Natural killer cell (primary cell): ENCODE results near the gene CAT. TPM values are rescaled to one million over a fixed set of nuclear protein-coding genes. Genes with fewer than 3 reads are reported as not detected.

Experiments used
- ATAC-seq, 3 donors: fragments of 150-1000 bp in 2 of 3; fragments of 200-7000 bp in 1 of 3; cut with Tn5 transposase; 1 replicate in 1 of 3; 2 replicates in 2 of 3; pipeline ENCODE4 v1.10.0; 2021; ENCODE audit warnings: mild to moderate bottlenecking in 2 of 3, moderate library complexity in 2 of 3
- DNase-seq, 2 donors: peaks; one replicate each; pipeline versions ENCODE4 v3.0.0 to v3.0.0-alpha.2; 2013 to 2021; ENCODE audit warnings: mixed read lengths in 1 of 2
- H3K27ac ChIP-seq: one replicate; pipeline ENCODE4 v1.5.1; 2013; ENCODE audit warnings: mild to moderate bottlenecking, low read length
- H3K27me3 ChIP-seq: one replicate; pipeline ENCODE4 v1.6.1; 2013; ENCODE audit warnings: low read length; ENCODE audit not compliant: control insufficient read depth, insufficient read depth
- H3K36me3 ChIP-seq: one replicate; pipeline ENCODE4 v1.6.1; 2013; ENCODE audit warnings: low read length; ENCODE audit not compliant: control insufficient read depth, insufficient read depth
- H3K4me1 ChIP-seq: one replicate; pipeline ENCODE4 v1.6.1; 2013; ENCODE audit warnings: low read length; ENCODE audit not compliant: control insufficient read depth, insufficient read depth
- H3K4me3 ChIP-seq: one replicate; pipeline ENCODE4 v1.5.1; 2013; ENCODE audit warnings: low read length
- H3K9me3 ChIP-seq: one replicate; pipeline ENCODE4 v1.6.1; 2013; ENCODE audit warnings: low read length; ENCODE audit not compliant: control insufficient read depth, insufficient read depth
- H3K27ac Mint-ChIP-seq, 2 donors: one replicate each; pipeline ENCODE4 v1.8.0; 2022; ENCODE audit warnings: mild to moderate bottlenecking in 2 of 2, mixed read lengths in 2 of 2, moderate library complexity in 1 of 2
- H3K27me3 Mint-ChIP-seq, 2 donors: one replicate each; pipeline ENCODE4 v1.8.0; 2022; ENCODE audit warnings: low read depth in 2 of 2, mixed read lengths in 2 of 2
- H3K36me3 Mint-ChIP-seq: one replicate; pipeline ENCODE4 v1.8.0; 2022; ENCODE audit warnings: mixed read lengths
- H3K4me1 Mint-ChIP-seq, 2 donors: one replicate each; pipeline ENCODE4 v1.8.0; 2022; ENCODE audit warnings: mixed read lengths in 2 of 2
- H3K4me3 Mint-ChIP-seq: one replicate; pipeline ENCODE4 v1.8.0; 2022; ENCODE audit warnings: mild to moderate bottlenecking, moderate library complexity, mixed read lengths
- H3K9me3 Mint-ChIP-seq, 2 donors: one replicate each; pipeline ENCODE4 v1.8.0; 2022; ENCODE audit warnings: mixed read lengths in 2 of 2
- CTCF ChIP-seq: fragments of 200-600 bp; IDR thresholded peaks from one replicate; pipeline ENCODE4 v1.8.0; 2022; ENCODE audit warnings: antibody characterized with exemption
- WGBS: methylation state at CpG from one replicate; pipeline ENCODE4 v1.1.7; 2013; ENCODE audit warnings: missing lambda C conversion rate; ENCODE audit not compliant: insufficient coverage; 5-methylcytosine and 5-hydroxymethylcytosine counted together
- intact Hi-C: fragments of 100-400 bp; cut with micrococcal nuclease; formaldehyde crosslinking; loops from one replicate; pipeline ENCODE4 v1.14.2; 2022
- total RNA-seq, 4 donors: library from RNA; stranded (reverse); fragments of 120-200 nt in 1 of 4; gene quantifications; one replicate each; pipeline versions ENCODE4 v1.2.3 to v1.2.4, GENCODE V29; 2013 to 2022

Gene CAT
- total RNA-seq, 3 donors from 2014 or later (not counting 1 experiment from before 2014, with no cell fraction given) = 31.0 to 43.9 (median 36.3) TPM

GRCh38 chr11:34439610-34440198 lies 970 bp downstream of the CAT start:
- no peaks in the 10 kb centered on the region for H3K9me3 Mint-ChIP-seq
- Histone ChIP-seq H3K9me3 (no peaks in the 10 kb centered on the region), H3K27ac (peak overlapping the region; percentile 69), H3K4me1 (peaks cover 11% of the 10 kb centered on the region), H3K36me3 (no peaks in the 10 kb centered on the region), H3K4me3 (peak overlapping the region; percentile 67), H3K27me3 (no peaks in the 10 kb centered on the region)
- no peaks in the 10 kb centered on the region for H3K27me3 Mint-ChIP-seq
- H3K4me3 Mint-ChIP-seq = peak overlapping the region; percentile 95
- peak overlapping the region; percentile 91 to 98 for H3K27ac Mint-ChIP-seq
- ATAC-seq (no peak), DNase-seq (peak in 1 of 2 donors; percentile 19)
- no peaks in the 10 kb centered on the region for H3K36me3 Mint-ChIP-seq
- no peak for TF ChIP-seq CTCF
- WGBS = 23% methylated on average over 8 of the region's 8 CpGs
- intact Hi-C loops = loop anchor here (2.0 kb wide), 3 partner anchors 81 to 739 kb away; partner anchors contain the start of genes ABTB2, C11orf91 and NAT10
- H3K4me1 Mint-ChIP-seq = peaks cover 38 to 39% of the 10 kb centered on the region in 2 donors

GRCh38 chr11:34441814-34442213 lies 3.1 kb downstream of the CAT start:
- Histone ChIP-seq H3K36me3 (no peaks in the 10 kb centered on the region), H3K27ac (no peak overlapping the region), H3K4me1 (peaks cover 11% of the 10 kb centered on the region), H3K4me3 (no peak overlapping the region), H3K9me3 (no peaks in the 10 kb centered on the region), H3K27me3 (no peaks in the 10 kb centered on the region)
- no peak for ATAC-seq
- no peak for TF ChIP-seq CTCF
- no peaks in the 10 kb centered on the region for H3K36me3 Mint-ChIP-seq
- no peaks in the 10 kb centered on the region for H3K27me3 Mint-ChIP-seq
- DNase-seq = no peak
- no peak overlapping the region for H3K27ac Mint-ChIP-seq
- no peaks in the 10 kb centered on the region for H3K9me3 Mint-ChIP-seq
- no peak overlapping the region for H3K4me3 Mint-ChIP-seq
- intact Hi-C loops = no loop called here
- H3K4me1 Mint-ChIP-seq = peaks cover 38 to 51% of the 10 kb centered on the region in 2 donors

- Histone ChIP-seq H3K9me3 (no peaks in the 10 kb centered on the region), H3K4me1 (peaks cover 12% of the 10 kb centered on the region), H3K4me3 (no peak overlapping the region), H3K27ac (no peak overlapping the region), H3K36me3 (no peaks in the 10 kb centered on the region), H3K27me3 (no peaks in the 10 kb centered on the region)
- H3K4me1 Mint-ChIP-seq = peaks cover 51 to 64% of the 10 kb centered on the region in 2 donors
- no peaks in the 10 kb centered on the region for H3K36me3 Mint-ChIP-seq
- no peak overlapping the region for H3K27ac Mint-ChIP-seq
- no peaks in the 10 kb centered on the region for H3K27me3 Mint-ChIP-seq
- no peaks in the 10 kb centered on the region for H3K9me3 Mint-ChIP-seq
- no peak for TF ChIP-seq CTCF
- intact Hi-C loops = no loop called here
- H3K4me3 Mint-ChIP-seq = no peak overlapping the region
- ATAC-seq (no peak), DNase-seq (no peak)
- 73% methylated on average over 3 of the region's 3 CpGs for WGBS
Measured at GRCh38 chr11:34443136-34443535, 4.4 kb downstream of the CAT start.

GRCh38 chr11:34444428-34444827 lies 5.7 kb downstream of the CAT start:
- no peaks in the 10 kb centered on the region for H3K27me3 Mint-ChIP-seq
- Histone ChIP-seq H3K4me1 (peaks cover 18% of the 10 kb centered on the region), H3K36me3 (no peaks in the 10 kb centered on the region), H3K27ac (no peak overlapping the region), H3K27me3 (no peaks in the 10 kb centered on the region), H3K4me3 (no peak overlapping the region), H3K9me3 (no peaks in the 10 kb centered on the region)
- H3K27ac Mint-ChIP-seq = no peak overlapping the region
- no peaks in the 10 kb centered on the region for H3K36me3 Mint-ChIP-seq
- no peak for DNase-seq
- intact Hi-C loops = no loop called here
- no peak for ATAC-seq
- 64% methylated on average over 4 of the region's 4 CpGs for WGBS
- no peak for TF ChIP-seq CTCF
- H3K9me3 Mint-ChIP-seq = no peaks in the 10 kb centered on the region
- H3K4me1 Mint-ChIP-seq = peaks cover 58 to 63% of the 10 kb centered on the region in 2 donors
- no peak overlapping the region for H3K4me3 Mint-ChIP-seq
